Anterior cingulate cortex (tissue), 58 donors: ENCODE measurements around the gene ATP6V1G2.
"Not testable (repeated sequence)": the region's sequence is repeated elsewhere in the genome, so short reads cannot be mapped to it uniquely, and the experiment has no call there.

ENCODE experiments used
- DNase-seq, 58 donors: peaks; one replicate each; lab custom pipeline; 2025; lab: John Stamatoyannopoulos, UW

The ATP6V1G2 gene

GRCh38 chr6:31546339-31546957 lies at the start of gene ATP6V1G2:
Gene ATP6V1G2, minus strand, starts transcription at chr6:31546608. Its CDS starts 49 bp downstream, at chr6:31546559.
- DNase-seq = peak; percentile 54 to 98 (median 88)

- no peak for DNase-seq
Measured at GRCh38 chr6:31592396-31592771, 46.0 kb upstream of the ATP6V1G2 start.

GRCh38 chr6:31590691-31591090 lies 44.3 kb upstream of the ATP6V1G2 start:
- DNase-seq = not testable (repeated sequence)

- DNase-seq = no peak
Measured at GRCh38 chr6:31588871-31589650, 42.7 kb upstream of the ATP6V1G2 start.

GRCh38 chr6:31587791-31588777 lies 41.7 kb upstream of the ATP6V1G2 start:
- DNase-seq = no peak

- DNase-seq = peak in 12 of 58 donors; percentile 3 to 47 (median 29)
Measured at GRCh38 chr6:31586599-31587281, 40.3 kb upstream of the ATP6V1G2 start.

GRCh38 chr6:31586008-31586407 lies 39.6 kb upstream of the ATP6V1G2 start, which contains the start of gene LST1:
Gene LST1, plus strand, starts transcription at chr6:31586277. Its CDS starts 1,023 bp downstream, at chr6:31587300.
- peak in 8 of 58 donors; percentile 2 to 30 (median 10) for DNase-seq

GRCh38 chr6:31585491-31585890 lies 39.1 kb upstream of the ATP6V1G2 start:
- no peak for DNase-seq

GRCh38 chr6:31582230-31582643 lies 35.8 kb upstream of the ATP6V1G2 start, which contains the start of gene LTB:
Gene LTB, minus strand, starts transcription at chr6:31582424. Its CDS starts 7 bp downstream, at chr6:31582417.
- DNase-seq = no peak

GRCh38 chr6:31581434-31582229 lies 35.2 kb upstream of the ATP6V1G2 start:
- peak in 6 of 58 donors; percentile 9 to 36 (median 26) for DNase-seq

- peak in 57 of 58 donors; percentile 14 to 90 (median 73) for DNase-seq
Measured at GRCh38 chr6:31580807-31581433, 34.5 kb upstream of the ATP6V1G2 start.

- no peak for DNase-seq
Measured at GRCh38 chr6:31580438-31580740, 34.0 kb upstream of the ATP6V1G2 start.

- no peak for DNase-seq
Measured at GRCh38 chr6:31579546-31580437, 33.4 kb upstream of the ATP6V1G2 start.

- no peak for DNase-seq
Measured at GRCh38 chr6:31579119-31579505, 32.7 kb upstream of the ATP6V1G2 start.

- DNase-seq = no peak
Measured at GRCh38 chr6:31578184-31579118, 32.0 kb upstream of the ATP6V1G2 start.

GRCh38 chr6:31577579-31577966 lies 31.2 kb upstream of the ATP6V1G2 start:
- DNase-seq = no peak
